Fibroblast of villous mesenchyme (primary cell): ENCODE data around the gene ACOT7. TPM values are rescaled to one million over a fixed set of nuclear protein-coding genes. Genes with fewer than 3 reads are reported as not detected.

Experiments used
- DNase-seq: peaks from one replicate; pipeline ENCODE4 v3.0.0-alpha.2; 2010; ENCODE audit warnings: low read depth
- H3K4me3 ChIP-seq: 2 replicates; pipeline ENCODE4 v1.5.1; 2011; ENCODE audit warnings: low read depth, mild to moderate bottlenecking, low read length
- CTCF ChIP-seq: IDR thresholded peaks from 2 replicates; pipeline ENCODE4 v1.5.1; 2012; ENCODE audit warnings: low read depth, mild to moderate bottlenecking, low read length; ENCODE audit not compliant: insufficient read depth
- total RNA-seq: library from RNA; depleted of rRNA; stranded (reverse); fragments of >200 nt; gene quantifications from 2 replicates; pipeline ENCODE4 v1.2.3, GENCODE V29; 2012

The ACOT7 gene
- total RNA-seq, 1 donor: 17.3 TPM

DNA sequence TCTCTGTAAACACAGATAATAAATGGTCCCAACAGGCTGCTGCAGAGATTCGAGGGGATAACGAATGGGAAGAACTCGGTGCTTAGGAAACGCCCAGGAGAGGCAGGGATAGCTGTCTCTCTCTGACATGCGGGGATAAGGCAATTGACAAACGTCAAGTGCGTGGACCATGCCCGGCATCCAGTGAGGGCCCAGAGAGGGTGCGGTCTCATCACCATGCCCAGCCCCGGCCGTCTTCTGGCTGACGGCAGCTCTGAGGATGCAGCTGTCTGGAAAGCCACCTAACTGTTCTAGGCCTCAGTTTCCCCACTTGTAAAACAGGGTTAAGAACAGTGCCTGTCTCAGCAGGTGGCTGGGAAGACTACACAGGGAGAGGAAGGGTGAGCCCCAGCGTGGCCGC is 48.1 kb downstream of the ACOT7 start:
- H3K4me3 ChIP-seq: no peak overlapping the region
- DNase-seq: no peak
- TF ChIP-seq CTCF: no peak

DNA sequence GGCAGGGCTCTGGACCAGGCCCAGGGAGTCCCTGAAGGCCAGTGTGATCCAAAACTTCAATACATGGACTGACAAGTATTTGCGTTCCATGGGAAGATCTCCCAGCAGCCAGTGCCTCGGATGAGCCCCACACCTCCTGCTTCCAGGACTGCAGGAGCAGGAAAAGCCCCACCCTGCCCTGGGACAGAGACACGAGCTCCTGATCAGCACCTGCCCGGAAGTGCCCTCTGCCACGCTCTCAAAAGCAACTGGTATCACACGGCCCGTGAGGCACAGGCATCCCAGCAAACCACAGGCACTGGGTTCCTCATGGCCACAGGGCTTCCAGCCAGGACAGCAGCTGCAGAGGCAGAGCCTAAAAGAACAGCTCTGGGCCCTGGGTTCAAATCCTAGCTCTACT is 48.6 kb downstream of the ACOT7 start:
- TF ChIP-seq CTCF: no peak
- H3K4me3 ChIP-seq: no peak overlapping the region
- DNase-seq: no peak

GRCh38 chr1:6343506-6344405 is 49.8 kb downstream of the ACOT7 start:
- peak; percentile 77 for DNase-seq
- H3K4me3 ChIP-seq: no peak overlapping the region
- TF ChIP-seq CTCF: peak; percentile 99

- no peak for TF ChIP-seq CTCF
- DNase-seq: no peak
- no peak overlapping the region for H3K4me3 ChIP-seq
These were observed 51.5 kb downstream of the ACOT7 start for GRCh38 chr1:6342056-6342455.

- no peak for DNase-seq
- no peak overlapping the region for H3K4me3 ChIP-seq
- TF ChIP-seq CTCF: no peak
These were observed 54.9 kb downstream of the ACOT7 start for GRCh38 chr1:6338695-6339094.

DNA sequence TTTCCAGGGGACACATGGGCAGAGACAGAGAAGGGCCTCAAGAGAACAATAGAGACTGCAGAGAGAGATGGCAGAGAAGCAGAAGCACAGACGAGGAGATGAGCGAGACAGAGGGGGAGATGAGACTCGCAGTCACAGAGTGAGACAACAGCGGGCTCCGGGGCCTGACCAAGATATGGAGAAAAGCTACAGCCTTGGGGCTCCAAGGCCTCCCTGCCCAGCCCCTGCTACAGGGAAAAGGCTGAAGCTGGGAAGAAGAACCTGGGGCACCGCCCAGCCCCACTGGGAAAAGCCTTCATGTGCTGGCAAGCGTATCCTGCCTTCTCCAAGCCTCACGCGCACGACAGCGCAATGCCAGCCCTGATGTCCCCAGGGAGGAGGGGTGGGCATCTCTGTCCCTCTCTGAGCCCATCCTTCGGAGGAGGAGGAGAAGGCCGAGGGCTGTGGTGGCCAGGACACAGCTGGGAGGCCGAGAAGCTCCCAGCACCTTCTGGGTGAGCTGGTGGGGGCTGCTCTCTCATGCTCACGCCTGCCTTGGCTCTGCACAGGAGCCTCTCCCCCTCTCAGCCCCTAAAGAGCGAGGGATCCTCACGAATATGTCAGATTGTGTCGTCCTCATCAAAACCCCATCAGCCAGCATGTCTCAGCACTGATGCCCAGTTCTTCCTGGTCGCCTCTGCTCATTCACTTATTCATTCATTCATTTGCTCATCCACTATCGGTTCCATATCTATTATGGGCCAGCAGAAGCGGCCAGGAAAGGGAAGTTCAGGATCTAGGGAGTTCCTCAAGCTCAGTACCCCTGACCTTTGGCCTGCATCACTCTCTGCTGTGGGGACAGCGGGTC is 56.6 kb downstream of the ACOT7 start:
- no peak overlapping the region for H3K4me3 ChIP-seq
- no peak for DNase-seq
- no peak for TF ChIP-seq CTCF
